ENCODE results near the gene KCND2. TPM values are rescaled to one million over a fixed set of nuclear protein-coding genes. Genes with fewer than 3 reads are reported as not detected.

Gene KCND2
- total RNA-seq, 4 donors from 2014 or later = 0.07 to 0.93 (median 0.30) TPM

- no peak overlapping the region for H3K27ac ChIP-seq
- in situ Hi-C loops (cut with MboI; ENCODE audit: low sequenced_read_pairs in 4 of 4) (no loop called here), intact Hi-C loops (cut with DNase I; ENCODE audit: low total_unique reads) (no loop called here)
Measured at GRCh38 chr7:120332433-120332832, 59.5 kb downstream of the KCND2 start.

GRCh38 chr7:120334475-120334874 lies 61.5 kb downstream of the KCND2 start:
- DNase-seq (no peak), ATAC-seq (no peak)
- no peaks in the 10 kb centered on the region for H3K36me3 ChIP-seq
- no peaks in the 10 kb centered on the region for H3K4me1 ChIP-seq
- TF ChIP-seq POLR2A (IDR thresholded peaks at IDR 0.05) (no peak), CTCF (IDR thresholded peaks at IDR 0.05 in 4 of 5, conservative IDR thresholded peaks at IDR 0.05 in 1 of 5) (no peak)
- H3K9me3 ChIP-seq = no peaks in the 10 kb centered on the region
- H3K27me3 ChIP-seq = no peaks in the 10 kb centered on the region
- in situ Hi-C loops (cut with MboI; ENCODE audit: low sequenced_read_pairs in 4 of 4) (no loop called here), intact Hi-C loops (cut with DNase I; ENCODE audit: low total_unique reads) (no loop called here)
- H3K4me3 ChIP-seq = no peak overlapping the region
- H3K27ac ChIP-seq = no peak overlapping the region

More at GRCh38 chr7:120332433-120332832, 59.5 kb downstream of the KCND2 start:
- H3K36me3 ChIP-seq = no peaks in the 10 kb centered on the region
- H3K4me3 ChIP-seq = no peak overlapping the region
- TF ChIP-seq CTCF (IDR thresholded peaks at IDR 0.05 in 4 of 5, conservative IDR thresholded peaks at IDR 0.05 in 1 of 5) (no peak), POLR2A (IDR thresholded peaks at IDR 0.05) (no peak)
- no peaks in the 10 kb centered on the region for H3K27me3 ChIP-seq
- no peaks in the 10 kb centered on the region for H3K4me1 ChIP-seq
- ATAC-seq (no peak), DNase-seq (no peak)
- no peaks in the 10 kb centered on the region for H3K9me3 ChIP-seq

GRCh38 chr7:120337308-120337907 lies 64.4 kb downstream of the KCND2 start:
- Histone ChIP-seq H3K9me3 (no peaks in the 10 kb centered on the region), H3K27ac (no peak overlapping the region), H3K27me3 (no peaks in the 10 kb centered on the region), H3K36me3 (no peaks in the 10 kb centered on the region), H3K4me1 (no peaks in the 10 kb centered on the region), H3K4me3 (no peak overlapping the region)
- TF ChIP-seq CTCF (IDR thresholded peaks at IDR 0.05 in 4 of 5, conservative IDR thresholded peaks at IDR 0.05 in 1 of 5) (no peak), POLR2A (IDR thresholded peaks at IDR 0.05) (no peak)
- no peak for DNase-seq
- intact Hi-C loops (cut with DNase I; ENCODE audit: low total_unique reads) (no loop called here), in situ Hi-C loops (cut with MboI; ENCODE audit: low sequenced_read_pairs in 4 of 4) (no loop called here)
- no peak for ATAC-seq

- DNase-seq (no peak), ATAC-seq (no peak)
- intact Hi-C loops (cut with DNase I; ENCODE audit: low total_unique reads) = no loop called here
- TF ChIP-seq POLR2A (IDR thresholded peaks at IDR 0.05) = no peak
- TF ChIP-seq CTCF (IDR thresholded peaks at IDR 0.05 in 4 of 5, conservative IDR thresholded peaks at IDR 0.05 in 1 of 5) = no peak
- in situ Hi-C loops (cut with MboI; ENCODE audit: low sequenced_read_pairs in 4 of 4) = no loop called here
- H3K36me3 ChIP-seq = no peaks in the 10 kb centered on the region
- no peak overlapping the region for H3K27ac ChIP-seq
- no peak overlapping the region for H3K4me3 ChIP-seq
- H3K27me3 ChIP-seq = no peaks in the 10 kb centered on the region
- H3K9me3 ChIP-seq = no peaks in the 10 kb centered on the region
- H3K4me1 ChIP-seq = no peaks in the 10 kb centered on the region
Measured at GRCh38 chr7:120344276-120344675, 71.3 kb downstream of the KCND2 start.

- no peak for DNase-seq
- TF ChIP-seq POLR2A (IDR thresholded peaks at IDR 0.05) (no peak), CTCF (IDR thresholded peaks at IDR 0.05 in 4 of 5, conservative IDR thresholded peaks at IDR 0.05 in 1 of 5) (no peak)
- H3K36me3 ChIP-seq = no peaks in the 10 kb centered on the region
Measured at GRCh38 chr7:120353171-120353570, 80.2 kb downstream of the KCND2 start.

More at GRCh38 chr7:120353171-120353570, 80.2 kb downstream of the KCND2 start:
- H3K27me3 ChIP-seq = no peaks in the 10 kb centered on the region
- in situ Hi-C loops (cut with MboI; ENCODE audit: low sequenced_read_pairs in 4 of 4) = no loop called here
- intact Hi-C loops (cut with DNase I; ENCODE audit: low total_unique reads) = no loop called here
- H3K27ac ChIP-seq = no peak overlapping the region
- no peak for ATAC-seq
- H3K4me3 ChIP-seq = no peak overlapping the region
- H3K4me1 ChIP-seq = no peaks in the 10 kb centered on the region
- H3K9me3 ChIP-seq = no peaks in the 10 kb centered on the region

Measured in gastrocnemius medialis (tissue), 4 donors.